ENCODE measurements around the gene ASTN2.
"Not testable (repeated sequence)": the region's sequence is repeated elsewhere in the genome, so short reads cannot be mapped to it uniquely, and the experiment has no call there.

ASTN2 gene

DNA sequence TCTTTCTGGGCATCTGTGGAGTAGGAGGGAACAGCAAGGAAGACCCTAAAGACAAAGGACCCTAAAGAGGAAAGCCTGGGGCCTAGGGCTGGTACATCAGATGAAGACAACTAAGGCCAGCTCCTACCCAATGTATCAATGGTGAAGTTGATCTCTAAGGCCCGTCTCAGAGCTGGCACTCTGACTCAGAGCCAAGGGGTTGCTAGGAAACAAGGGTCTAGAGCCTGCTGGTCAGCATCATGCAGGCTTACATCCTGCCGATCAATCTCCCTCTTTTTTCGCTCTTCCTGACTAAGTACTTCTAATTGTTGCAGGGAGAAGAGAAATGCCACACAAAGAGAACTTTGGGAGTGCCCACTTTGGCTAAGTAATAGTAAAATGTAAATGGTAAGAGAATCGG is 701.6 kb downstream of the ASTN2 start:
- no peak for DNase-seq

DNA sequence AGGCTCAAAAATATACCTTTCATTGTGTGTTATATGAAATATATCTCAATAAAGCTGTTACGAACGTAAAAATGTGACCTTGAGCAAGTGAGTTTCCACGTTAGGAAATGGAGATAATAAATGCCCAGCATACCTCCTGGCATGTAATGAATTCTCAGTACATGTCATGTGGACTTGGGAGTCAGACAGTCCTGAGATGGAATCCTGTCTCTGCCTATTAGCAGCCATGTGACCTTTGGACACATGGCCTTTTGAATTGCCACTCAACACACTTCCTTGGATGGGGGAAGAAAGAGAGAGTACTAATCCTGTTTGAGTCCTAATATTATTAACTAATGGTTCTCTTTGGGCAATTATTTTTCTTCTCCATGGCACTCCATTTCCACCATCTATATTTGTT is 702.1 kb downstream of the ASTN2 start:
- DNase-seq, result no peak

DNA sequence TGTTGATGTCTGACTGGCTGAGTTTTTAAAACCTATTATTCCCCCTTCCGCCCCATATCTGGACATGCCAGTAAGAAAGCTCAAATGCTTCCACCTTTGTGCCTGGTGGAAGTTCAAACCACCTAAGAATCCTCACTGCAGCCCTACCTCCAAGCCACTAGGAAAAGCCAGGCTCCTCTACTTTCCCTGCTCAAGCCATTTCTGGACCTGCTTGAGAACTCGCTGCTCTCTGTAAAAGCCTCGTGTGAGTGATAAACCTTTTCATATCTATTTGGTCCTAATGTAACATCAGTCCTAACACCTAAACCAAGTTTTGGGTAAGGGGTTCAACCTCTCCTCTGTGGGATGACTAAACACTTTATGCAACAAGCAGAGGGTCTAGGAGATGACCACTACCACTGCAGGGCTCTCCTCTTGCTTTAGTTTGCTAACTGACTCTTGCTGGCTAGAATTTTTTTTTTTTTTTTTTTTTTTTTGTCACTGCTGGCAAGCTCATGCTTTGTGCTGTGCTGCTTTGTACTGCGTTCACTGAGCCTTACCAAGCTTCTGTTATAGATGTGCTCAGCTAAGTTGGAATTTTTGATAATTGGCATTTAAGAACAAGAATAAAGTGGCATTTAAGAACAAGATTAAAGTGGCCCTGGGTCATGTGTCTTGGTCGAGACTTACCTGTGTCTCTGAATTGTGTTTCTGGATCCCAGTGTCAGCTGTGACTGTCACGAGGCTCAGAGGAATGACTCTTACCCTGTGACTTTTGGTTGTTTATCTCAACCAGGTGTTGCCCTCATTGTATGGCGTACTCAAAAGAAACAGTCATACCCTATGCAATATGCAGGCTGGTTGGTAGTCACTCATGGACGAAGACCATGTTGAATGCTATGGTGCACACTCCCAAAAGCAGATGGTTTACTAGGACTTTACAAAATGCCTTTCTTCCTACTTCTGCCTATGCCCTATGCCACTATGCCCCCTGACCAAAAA is 708.3 kb downstream of the ASTN2 start:
- DNase-seq, result no peak

DNA sequence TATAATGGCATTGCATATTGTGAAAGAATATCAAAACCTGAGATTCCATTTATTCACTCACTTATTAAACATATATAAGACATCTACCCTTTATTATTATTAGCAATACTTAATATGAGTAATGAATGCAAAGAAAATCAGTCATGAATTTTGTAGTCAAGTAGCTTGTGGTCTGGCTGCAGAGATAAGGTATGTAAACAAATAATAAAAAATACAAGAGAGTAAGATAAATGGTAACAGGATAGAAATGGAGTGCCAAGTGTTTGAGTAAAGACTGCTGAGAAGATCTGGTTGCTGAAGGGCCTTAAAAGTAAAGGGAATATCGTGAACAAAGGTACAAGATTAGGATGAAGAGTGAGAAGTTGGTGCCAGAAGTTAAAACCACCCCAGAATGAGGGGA is 709.3 kb downstream of the ASTN2 start:
- no peak for DNase-seq

DNA sequence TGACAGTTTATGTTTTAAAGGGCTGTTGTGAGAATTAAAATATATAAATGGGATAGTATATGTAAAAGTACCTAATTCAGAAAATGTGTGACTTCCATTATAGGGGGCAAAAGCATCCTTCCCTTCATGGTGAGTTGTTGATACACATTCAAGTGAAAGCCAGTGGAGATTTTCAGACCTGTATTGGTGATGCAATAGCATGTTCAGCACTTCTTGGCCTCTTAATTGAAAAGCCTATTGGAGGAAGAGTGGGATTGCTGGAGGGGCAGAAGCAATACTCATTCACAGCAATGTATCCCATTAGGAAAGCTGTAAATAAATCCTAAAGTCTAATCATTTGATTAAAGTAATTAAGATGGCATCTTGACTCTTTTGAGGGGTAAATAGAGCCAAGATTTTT is 710.4 kb downstream of the ASTN2 start:
- no peak for DNase-seq

DNA sequence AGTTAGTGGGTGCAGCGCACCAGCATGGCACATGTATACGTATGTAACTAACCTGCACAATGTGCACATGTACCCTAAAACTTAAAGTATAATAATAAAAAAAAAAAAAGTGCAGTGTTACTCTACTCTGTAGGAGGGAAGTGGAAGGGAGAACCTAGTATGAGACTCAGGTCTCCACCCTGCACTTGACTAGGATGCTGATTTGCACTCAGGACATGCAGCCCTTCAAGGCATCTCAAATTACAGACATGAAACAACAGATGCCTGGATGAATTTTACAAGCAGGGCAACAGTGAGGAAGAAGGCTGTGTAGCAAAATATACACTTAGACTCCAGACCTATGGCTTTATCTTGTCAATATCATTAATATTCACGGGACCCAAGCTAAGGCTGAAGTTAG is 711.2 kb downstream of the ASTN2 start:
- no peak for DNase-seq

DNA sequence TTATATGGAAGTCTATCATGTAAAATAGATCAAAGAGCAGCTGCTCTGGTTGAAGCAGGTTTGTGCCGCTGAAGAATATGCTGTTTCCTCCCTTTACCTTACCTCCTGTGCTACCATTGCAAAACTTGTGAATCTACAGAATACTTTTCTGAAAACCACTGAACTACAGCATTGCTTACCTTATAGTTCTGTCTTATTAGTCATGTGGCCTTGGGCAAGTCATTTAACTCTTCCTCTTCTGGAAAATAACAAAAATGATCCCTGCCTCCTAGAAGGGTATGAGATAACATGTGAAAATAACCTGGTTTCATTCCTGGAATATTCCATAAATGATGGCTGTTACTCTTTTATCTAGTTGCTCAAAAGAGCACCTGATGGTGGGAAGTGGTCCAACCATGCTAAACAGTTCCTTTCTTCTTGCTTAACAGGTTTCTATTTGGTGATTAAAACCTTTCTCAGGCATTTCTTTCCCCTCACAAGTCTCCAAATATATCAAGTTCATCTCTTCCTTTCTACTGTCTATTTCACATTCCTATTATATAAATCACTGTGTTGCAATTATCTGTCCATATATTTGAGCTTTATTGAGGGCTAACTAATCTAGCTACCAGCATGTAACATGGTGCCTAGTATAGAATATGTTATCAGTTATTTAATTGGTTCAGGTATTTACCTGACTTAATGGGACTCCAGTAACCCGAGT is 712.8 kb downstream of the ASTN2 start:
- DNase-seq, result no peak

DNA sequence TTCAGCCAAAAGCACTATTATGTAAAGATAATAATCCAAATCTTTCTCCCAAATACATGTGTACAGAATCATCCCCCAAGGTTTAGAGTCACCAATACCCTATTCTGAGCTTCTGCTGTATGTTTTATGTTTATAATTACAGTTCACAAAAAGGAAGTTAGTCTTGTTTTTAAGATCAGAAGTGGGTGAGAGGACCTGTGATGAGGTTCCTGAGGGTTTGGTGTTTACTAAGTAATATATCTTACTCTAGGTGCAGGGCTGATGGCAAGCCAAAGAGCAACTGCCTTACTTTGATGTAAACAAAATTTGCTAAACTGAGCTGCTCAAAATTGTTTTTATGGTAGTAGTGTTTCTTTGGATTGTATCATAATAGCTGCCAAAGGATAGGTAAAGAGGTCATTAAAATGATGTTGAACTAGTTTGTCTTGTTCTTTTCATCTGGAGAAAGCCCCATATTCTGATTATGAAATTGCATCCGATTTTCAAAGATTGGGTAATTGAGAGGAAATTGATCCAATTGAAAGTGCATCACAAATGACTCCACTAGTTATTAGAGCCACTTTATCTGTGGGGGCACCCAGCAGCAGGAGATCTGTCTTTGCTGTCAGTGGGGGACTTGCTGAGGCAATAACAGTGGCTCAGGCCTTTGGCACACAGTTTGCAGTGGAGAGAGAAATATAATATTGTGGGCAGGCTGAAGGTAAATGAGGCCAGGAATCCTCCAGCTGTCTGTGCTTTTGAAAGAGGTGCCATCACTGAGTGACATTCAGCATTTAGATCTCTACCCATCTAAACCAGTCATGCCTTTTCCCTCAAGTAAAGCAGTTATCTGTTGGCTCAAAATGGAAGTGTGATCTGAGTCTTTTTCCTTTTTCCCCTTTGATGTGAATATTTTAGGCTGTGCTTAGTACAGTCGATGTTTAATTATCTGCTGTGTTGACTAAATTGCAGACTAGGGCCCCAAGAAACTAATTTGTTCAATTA is 713.7 kb downstream of the ASTN2 start:
- DNase-seq, result no peak

DNA sequence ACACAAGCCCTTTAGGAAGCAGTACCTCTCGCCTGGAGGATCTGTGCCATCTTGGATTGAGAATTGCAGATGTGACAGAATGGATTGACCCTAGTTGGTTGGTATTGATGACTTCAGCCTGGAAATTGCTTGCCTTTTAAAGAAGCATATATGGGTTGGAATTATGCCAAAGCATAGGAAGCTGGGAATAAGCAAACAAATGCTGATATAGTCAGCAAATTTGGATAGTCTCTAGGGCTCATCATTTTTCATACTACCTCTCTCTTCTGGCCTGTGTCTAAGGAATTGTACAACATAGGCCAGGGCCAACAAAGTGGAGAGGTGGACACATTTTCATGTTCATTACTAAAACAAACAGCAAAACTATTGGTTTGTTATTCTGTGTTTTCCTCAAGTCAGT is 714.6 kb downstream of the ASTN2 start:
- DNase-seq, result no peak

DNA sequence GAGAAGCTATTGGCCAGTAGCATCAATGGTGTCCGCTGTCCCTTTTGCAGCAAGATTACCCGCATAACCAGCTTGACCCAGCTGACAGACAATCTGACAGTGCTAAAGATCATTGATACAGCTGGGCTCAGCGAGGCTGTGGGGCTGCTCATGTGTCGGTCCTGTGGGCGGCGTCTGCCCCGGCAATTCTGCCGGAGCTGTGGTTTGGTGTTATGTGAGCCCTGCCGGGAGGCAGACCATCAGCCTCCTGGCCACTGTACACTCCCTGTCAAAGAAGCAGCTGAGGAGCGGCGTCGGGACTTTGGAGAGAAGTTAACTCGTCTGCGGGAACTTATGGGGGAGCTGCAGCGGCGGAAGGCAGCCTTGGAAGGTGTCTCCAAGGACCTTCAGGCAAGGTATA is 717.0 kb downstream of the ASTN2 start:
- DNase-seq, result no peak

DNA sequence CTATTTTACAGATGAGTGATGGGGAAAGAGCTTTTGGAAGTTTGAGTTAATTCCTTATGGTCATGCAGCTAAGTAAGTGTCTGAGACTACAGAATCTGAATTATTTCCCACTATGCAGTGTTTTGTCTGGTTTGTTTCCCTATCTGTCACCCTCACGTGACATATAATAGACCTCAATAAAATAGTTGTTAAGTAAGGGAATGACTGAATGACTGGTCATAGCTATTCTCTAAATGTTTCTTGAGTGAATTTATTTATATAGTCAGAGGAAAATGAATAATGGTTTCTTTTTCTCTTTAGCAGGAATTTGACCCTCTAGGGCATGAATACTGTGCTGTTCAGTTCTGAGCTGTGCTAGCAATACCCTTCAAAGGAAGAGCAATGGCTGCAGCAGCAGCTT is 717.5 kb downstream of the ASTN2 start:
- no peak for DNase-seq

DNA sequence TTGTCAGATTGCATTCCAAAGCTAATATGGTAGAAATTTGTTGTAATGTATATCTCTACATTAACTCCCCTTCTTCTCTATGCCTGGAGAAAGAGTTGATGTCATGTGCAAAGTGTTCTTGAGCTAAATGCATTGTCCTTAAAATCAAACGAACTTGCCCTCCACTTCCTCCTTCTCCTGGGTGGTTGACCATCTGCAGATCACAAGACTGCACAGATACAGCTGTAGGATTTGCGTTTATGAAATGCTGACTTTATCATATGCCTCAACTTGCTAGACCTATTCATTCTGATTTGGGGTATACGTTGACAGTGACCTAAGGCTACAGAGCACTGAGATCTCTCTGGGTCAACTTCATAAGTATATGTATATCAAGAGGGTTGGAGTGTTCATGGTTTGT is 719.4 kb downstream of the ASTN2 start:
- no peak for DNase-seq

DNA sequence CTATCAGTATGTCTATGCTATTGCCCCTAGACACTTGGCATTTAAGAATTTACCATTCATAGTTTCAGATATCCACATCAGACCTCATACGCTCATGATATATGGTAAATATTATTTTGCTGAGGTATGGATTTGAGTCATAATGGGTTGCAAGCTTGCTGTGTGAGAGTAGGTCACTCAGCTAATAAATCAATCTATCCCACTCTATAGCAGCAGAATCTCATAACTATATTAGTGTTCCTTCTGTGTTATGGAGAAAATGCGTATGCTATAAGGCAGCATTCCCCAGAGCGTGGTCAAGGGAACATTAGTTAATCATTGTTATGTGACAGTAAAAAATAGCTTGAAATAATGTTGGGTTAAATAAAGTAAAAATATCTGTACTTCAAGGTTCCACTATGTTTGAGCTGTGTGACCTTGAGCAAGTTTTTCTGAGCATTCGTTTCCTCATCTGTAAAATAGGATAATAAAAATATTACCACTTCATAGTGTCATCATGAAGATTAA is 720.0 kb downstream of the ASTN2 start:
- no peak for DNase-seq

DNA sequence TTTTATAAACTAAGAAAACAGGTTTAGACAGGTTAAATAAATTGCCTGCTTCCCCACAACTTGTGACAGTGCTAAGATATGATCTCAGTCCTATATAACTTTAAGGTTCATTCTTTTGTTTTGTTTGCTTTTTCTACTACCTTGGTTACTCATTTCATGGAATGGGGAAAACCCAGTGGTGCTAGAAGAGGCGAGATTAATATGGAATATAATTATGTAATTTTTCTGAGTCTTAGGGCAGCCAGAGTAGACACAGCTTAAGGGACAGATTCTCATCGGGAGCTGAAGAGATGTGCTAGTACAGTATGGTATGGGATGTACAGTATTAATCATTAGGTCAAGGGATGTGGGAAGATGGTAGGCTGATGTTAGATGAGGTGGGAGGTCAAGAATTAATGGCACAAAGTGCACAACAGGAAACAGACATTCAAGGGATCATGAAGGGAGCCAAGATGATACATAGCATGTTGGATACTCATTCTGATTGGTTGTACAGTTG is 721.6 kb downstream of the ASTN2 start:
- DNase-seq, result no peak

DNA sequence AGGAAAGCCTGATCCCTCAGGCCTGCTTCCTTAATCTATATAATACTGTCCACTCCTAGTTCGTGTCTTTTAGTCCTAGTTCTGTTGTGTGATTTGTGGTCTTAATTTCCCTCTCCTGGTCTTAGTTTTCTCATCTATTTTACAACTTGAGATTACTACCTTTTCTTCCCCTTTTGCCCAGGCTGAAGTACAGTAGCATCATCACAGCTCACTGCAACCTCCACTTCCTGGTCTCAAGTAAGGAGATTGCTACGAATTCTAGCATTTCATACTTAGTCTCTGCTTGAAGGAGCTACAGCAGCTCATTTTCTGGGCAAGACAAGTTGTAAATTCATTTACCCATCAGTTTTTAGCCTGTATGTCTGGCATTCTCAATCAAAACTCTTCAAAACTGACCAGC is 722.2 kb downstream of the ASTN2 start:
- DNase-seq, result no peak

DNA sequence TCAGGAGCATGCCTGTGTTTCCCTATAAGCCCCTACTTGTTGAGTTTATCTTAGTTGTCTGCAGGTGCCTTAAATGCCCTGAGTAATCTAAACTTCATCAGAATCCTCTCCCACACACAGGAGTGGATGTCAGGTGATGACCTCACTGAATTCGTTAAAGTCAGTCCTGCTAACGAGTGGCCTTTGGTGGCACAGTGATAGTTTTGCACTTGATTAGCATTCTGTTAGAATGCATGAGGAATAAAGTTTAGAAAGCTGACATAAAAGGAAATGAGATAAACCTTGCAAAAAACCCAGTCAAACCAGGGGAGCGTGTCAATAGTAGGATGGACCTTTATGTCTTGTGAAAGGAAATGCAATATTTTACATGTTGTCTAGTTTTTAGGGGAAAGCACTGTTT is 723.2 kb downstream of the ASTN2 start:
- no peak for DNase-seq

DNA sequence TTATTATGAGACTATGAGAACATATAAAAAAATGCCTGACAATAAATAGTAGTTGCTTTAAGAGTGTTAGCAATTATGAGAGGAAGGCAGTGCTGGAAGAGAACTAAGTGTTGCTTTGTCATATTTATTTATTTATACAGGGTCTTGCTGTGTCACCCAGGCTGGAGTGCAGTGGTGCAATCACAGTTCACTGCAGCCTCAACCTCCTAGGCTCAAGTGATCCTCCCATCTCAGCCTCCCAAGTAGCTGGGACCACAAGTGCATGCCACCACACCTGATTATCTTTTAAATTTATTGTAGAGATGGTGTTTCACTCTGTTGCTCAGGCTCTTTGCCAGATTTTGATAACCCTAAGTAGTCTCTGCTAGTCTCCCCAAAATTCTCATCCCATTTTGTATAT is 724.1 kb downstream of the ASTN2 start:
- DNase-seq, result not testable (repeated sequence)

DNA sequence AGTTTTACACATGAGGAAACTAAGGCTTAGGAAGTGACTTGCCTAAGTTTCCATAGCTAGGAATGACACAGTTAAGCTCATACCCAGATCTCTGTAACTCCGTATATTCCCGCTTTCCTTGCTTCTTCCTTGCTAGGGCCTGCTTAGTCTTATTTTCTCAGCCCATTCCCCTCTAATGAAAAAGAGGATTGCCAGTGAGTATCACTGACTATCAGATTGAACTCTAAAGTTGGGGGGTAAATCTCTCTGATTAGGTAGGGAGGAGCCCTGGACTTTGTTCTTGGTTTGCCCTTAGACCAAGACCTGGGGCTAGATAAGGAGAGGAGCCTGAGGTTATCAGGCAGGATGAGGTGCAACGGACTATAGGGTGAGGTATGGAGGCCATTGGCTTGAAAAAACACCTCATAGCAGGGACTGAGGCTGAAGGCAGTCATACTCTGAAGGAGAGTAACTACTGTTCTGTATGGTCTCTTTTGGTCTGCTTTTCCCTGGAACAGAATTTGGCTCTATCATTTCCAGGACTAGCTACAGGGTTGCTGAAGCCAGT is 725.3 kb downstream of the ASTN2 start:
- DNase-seq, result no peak

DNA sequence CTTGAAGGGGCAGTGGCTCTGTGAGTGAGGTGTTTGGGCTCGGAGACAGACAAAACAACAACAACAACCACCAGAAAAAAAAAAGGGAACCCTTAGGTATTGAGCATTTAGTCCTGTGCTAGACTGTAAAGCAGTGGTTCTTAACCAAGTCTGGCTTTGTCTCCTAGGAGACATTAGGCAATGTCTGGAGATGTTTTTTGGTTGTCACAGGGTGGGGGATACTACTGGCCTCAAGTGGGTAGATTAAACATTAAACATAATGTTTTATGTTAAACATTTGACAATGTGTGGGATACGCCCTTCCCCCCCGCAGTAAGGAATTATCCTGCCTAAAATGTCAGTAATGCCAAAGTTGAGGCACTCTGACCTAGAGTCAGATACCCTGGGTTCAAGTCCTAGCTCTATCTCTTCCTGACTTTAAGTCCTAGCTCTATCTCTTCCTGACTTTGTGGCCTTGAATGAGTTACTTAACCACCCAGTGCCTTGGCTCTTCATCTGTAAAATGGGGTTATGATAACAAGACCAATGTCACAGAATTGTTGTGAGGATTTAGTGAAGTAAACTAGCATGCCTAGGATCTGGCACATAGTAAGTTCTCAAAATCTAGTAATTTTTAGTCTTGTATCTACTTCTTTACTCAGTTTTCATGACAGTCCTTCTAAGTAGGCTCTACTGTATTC is 725.9 kb downstream of the ASTN2 start:
- no peak for DNase-seq

DNA sequence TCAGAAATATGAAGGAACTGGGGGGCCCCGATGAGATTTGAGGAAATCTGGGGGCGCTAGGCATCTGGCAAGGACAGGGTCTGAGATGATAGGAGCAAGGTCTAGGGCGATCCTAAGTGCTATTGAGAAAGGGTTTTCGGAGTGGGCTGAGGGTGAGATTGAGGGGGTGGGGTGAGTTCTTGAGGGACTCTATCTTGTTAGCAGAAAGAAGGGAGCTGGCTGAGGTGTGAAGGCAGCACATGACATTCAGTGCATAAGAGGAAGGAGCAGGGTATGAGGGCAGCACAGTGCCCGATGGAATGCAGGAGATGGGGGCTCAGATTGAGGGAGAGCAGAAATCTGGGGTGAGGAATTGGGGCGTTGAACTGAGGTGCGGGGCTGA is 727.1 kb downstream of the ASTN2 start:
- DNase-seq, result peak; percentile 34

DNA sequence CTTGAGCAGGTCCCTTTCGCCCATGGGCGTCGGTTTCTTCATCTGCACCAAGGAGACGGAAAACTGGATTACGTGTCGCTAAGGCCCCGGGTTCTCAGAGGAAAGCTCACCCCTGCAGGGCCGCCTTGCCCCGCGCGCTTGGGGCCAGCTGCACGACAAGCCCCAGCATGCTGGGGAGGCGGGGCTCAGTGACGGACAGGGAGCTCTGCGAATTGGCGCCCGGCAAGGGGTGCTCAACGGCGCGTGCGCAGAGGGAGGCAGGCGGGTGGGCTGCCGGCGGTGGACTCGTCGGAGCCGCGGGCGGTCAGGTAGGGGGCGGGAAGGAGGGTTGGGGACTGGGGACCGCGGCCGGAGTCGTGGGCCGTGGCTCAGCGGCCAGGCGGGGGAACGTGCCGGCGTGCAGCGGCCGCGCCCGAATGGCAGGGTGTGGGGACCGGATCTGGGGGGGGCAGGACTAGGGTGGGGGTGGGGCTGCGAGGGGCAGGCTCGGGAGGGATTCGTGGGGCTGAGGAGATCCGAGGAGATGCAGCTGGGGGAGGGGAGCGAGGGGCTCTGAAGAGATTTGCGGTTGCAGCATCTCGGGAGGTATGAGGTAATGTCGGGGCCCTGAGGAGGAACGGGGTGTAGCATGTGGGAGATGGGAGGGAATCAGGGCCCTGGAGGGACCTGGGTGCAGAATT is 727.6 kb downstream of the ASTN2 start, which contains the start of gene TRIM32:
TSS of gene TRIM32 (plus strand) at position 232 of the 680 bp plus-strand sequence. CDS start 10,438 bp downstream, outside the sequence.
- DNase-seq, result peak; percentile 95

All from left hindlimb (tissue), 1 donor.